Testis (tissue), 2 donors: ENCODE measurements around the gene LMO2.

ENCODE experiments used
- CTCF ChIP-seq, 3 experiments: fragments of 450-650 bp in 2 of 3; fragments of 200-600 bp in 1 of 3; sonication (generic) in 1 of 3; IDR thresholded peaks; one replicate each; pipeline ENCODE4 v1.5.1; 2016 to 2019; ENCODE audit warnings: antibody characterized with exemption in 3 of 3, mild to moderate bottlenecking in 2 of 3, moderate library complexity in 1 of 3
- POLR2A ChIP-seq: fragments of 450-650 bp; IDR thresholded peaks from one replicate; pipeline ENCODE4 v1.6.1; 2017; ENCODE audit warnings: antibody characterized with exemption, mild to moderate bottlenecking, moderate library complexity

GRCh38 chr11:33874910-33875490, 16.9 kb downstream of the LMO2 start:
- TF ChIP-seq CTCF (IDR thresholded peaks at IDR 0.05) (no peak), POLR2A (no peak)
